ENCODE results near the gene IRF7. TPM values are rescaled to one million over a fixed set of nuclear protein-coding genes. Genes with fewer than 3 reads are reported as not detected.

Gene IRF7
- total RNA-seq, 1 experiment from 2014 or later = 15.2 TPM

DNA sequence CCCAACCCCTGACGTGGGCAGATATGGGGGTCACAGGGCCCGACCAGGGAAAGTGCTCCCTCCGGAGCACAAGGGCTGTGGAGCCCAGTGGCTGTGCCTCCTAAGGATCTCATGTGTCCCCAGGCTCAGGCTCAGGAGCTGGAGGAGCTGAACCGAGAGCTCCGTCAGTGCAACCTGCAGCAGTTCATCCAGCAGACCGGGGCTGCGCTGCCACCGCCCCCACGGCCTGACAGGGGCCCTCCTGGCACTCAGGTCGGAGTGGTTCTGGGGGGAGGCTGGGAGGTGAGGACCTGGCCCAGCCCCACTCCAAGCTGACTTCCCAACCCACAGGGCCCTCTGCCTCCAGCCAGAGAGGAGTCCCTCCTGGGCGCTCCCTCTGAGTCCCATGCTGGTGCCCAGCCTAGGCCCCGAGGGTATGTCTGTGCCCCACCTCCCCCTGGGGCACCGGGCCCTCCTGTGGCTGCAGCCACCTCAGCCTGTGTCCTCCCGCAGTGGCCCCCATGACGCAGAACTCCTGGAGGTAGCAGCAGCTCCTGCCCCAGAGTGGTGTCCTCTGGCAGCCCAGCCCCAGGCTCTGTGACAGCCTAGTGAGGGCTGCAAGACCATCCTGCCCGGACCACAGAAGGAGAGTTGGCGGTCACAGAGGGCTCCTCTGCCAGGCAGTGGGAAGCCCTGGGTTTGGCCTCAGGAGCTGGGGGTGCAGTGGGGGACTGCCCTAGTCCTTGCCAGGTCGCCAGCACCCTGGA is 52.5 kb downstream of the IRF7 start:
- RAD21 ChIA-PET (ENCODE audit: low non-redundant PET in 1 of 2, low total read pairs in 2 of 2, uncharacterized antibody in 2 of 2, unreplicated experiment in 2 of 2) = no interaction called here
- Histone ChIP-seq H3K9ac (ENCODE audit: low read length) (no peak overlapping the region), H3K4me1 (ENCODE audit: control insufficient read depth in 1 of 2, insufficient read depth in 2 of 2, low read length in 2 of 2) (peaks cover 23 to 65% of the 10 kb centered on the region in 2 experiments), H3K4me2 (ENCODE audit: low read length) (no peak overlapping the region), H3K9me2 (ENCODE audit: insufficient read depth) (no peaks in the 10 kb centered on the region), H2AFZ (ENCODE audit: low read depth, low read length, poor library complexity, severe bottlenecking) (no peak overlapping the region), H3K27me3 (ENCODE audit: insufficient read depth, low read length) (no peaks in the 10 kb centered on the region), H4K20me1 (ENCODE audit: insufficient read depth) (no peaks in the 10 kb centered on the region), H3K27ac (ENCODE audit: low read depth, low read length) (peak overlapping the region; percentile 17; the same call in 1 of the 2 replicates), H3K9me3 (ENCODE audit: control insufficient read depth in 1 of 2, insufficient read depth in 1 of 2, low read depth in 1 of 2, low read length in 2 of 2) (no peaks in the 10 kb centered on the region), H3K79me2 (ENCODE audit: insufficient read depth, low read length) (peaks cover 15% of the 10 kb centered on the region), H3K4me3 (replicated peaks in 1 of 2; ENCODE audit: low read depth in 1 of 2, low read length in 2 of 2) (no peak overlapping the region), H3K36me3 (ENCODE audit: control insufficient read depth in 1 of 2, insufficient read depth in 2 of 2, low read length in 2 of 2) (0 out of 4 replicates have a peak, but pooled peaks cover 0 to 3% of the 10 kb centered on the region in 2 experiments)
- DNase-seq (ENCODE audit: low read depth, low spot score) (no peak), ATAC-seq (no peak)
- CTCF ChIA-PET = no interaction called here
- no peak for TF ChIP-seq ATF3 (IDR thresholded peaks at IDR 0.05)
- TF ChIP-seq EGR1 (IDR thresholded peaks at IDR 0.05; ENCODE audit: low read depth) = no peak
- TF ChIP-seq, protein P1, sequence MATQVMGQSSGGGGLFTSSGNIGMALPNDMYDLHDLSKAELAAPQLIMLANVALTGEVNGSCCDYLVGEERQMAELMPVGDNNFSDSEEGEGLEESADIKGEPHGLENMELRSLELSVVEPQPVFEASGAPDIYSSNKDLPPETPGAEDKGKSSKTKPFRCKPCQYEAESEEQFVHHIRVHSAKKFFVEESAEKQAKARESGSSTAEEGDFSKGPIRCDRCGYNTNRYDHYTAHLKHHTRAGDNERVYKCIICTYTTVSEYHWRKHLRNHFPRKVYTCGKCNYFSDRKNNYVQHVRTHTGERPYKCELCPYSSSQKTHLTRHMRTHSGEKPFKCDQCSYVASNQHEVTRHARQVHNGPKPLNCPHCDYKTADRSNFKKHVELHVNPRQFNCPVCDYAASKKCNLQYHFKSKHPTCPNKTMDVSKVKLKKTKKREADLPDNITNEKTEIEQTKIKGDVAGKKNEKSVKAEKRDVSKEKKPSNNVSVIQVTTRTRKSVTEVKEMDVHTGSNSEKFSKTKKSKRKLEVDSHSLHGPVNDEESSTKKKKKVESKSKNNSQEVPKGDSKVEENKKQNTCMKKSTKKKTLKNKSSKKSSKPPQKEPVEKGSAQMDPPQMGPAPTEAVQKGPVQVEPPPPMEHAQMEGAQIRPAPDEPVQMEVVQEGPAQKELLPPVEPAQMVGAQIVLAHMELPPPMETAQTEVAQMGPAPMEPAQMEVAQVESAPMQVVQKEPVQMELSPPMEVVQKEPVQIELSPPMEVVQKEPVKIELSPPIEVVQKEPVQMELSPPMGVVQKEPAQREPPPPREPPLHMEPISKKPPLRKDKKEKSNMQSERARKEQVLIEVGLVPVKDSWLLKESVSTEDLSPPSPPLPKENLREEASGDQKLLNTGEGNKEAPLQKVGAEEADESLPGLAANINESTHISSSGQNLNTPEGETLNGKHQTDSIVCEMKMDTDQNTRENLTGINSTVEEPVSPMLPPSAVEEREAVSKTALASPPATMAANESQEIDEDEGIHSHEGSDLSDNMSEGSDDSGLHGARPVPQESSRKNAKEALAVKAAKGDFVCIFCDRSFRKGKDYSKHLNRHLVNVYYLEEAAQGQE (IDR thresholded peaks at IDR 0.05; ENCODE audit: low read depth) = no peak
- TF ChIP-seq EZH2 (IDR thresholded peaks at IDR 0.05) = no peak
- no peak for TF ChIP-seq ZNF274 (IDR thresholded peaks at IDR 0.05; ENCODE audit: low read depth, low read length)
- no peak for TF ChIP-seq CEBPB (IDR thresholded peaks at IDR 0.05; ENCODE audit: low read depth)
- TF ChIP-seq, protein P2, sequence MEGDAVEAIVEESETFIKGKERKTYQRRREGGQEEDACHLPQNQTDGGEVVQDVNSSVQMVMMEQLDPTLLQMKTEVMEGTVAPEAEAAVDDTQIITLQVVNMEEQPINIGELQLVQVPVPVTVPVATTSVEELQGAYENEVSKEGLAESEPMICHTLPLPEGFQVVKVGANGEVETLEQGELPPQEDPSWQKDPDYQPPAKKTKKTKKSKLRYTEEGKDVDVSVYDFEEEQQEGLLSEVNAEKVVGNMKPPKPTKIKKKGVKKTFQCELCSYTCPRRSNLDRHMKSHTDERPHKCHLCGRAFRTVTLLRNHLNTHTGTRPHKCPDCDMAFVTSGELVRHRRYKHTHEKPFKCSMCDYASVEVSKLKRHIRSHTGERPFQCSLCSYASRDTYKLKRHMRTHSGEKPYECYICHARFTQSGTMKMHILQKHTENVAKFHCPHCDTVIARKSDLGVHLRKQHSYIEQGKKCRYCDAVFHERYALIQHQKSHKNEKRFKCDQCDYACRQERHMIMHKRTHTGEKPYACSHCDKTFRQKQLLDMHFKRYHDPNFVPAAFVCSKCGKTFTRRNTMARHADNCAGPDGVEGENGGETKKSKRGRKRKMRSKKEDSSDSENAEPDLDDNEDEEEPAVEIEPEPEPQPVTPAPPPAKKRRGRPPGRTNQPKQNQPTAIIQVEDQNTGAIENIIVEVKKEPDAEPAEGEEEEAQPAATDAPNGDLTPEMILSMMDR (IDR thresholded peaks at IDR 0.05 in 2 of 3, conservative IDR thresholded peaks at IDR 0.05 in 1 of 3; ENCODE audit: borderline replicate concordance in 1 of 3, insufficient read depth in 1 of 3, low read depth in 2 of 3, low read length in 2 of 3) = no peak
- TF ChIP-seq SRF (IDR thresholded peaks at IDR 0.05; ENCODE audit: low read depth) = no peak
- TF ChIP-seq, protein P3, sequence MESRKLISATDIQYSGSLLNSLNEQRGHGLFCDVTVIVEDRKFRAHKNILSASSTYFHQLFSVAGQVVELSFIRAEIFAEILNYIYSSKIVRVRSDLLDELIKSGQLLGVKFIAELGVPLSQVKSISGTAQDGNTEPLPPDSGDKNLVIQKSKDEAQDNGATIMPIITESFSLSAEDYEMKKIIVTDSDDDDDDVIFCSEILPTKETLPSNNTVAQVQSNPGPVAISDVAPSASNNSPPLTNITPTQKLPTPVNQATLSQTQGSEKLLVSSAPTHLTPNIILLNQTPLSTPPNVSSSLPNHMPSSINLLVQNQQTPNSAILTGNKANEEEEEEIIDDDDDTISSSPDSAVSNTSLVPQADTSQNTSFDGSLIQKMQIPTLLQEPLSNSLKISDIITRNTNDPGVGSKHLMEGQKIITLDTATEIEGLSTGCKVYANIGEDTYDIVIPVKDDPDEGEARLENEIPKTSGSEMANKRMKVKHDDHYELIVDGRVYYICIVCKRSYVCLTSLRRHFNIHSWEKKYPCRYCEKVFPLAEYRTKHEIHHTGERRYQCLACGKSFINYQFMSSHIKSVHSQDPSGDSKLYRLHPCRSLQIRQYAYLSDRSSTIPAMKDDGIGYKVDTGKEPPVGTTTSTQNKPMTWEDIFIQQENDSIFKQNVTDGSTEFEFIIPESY (IDR thresholded peaks at IDR 0.05; ENCODE audit: extremely low read depth, insufficient replicate concordance, low read length) = no peak
- TF ChIP-seq MAX (IDR thresholded peaks at IDR 0.05) = no peak
- no peak for TF ChIP-seq EZH2phosphoT487 (IDR thresholded peaks at IDR 0.05; ENCODE audit: borderline replicate concordance)
- TF ChIP-seq SP1 (IDR thresholded peaks at IDR 0.05; ENCODE audit: low read depth) = no peak
- no peak for TF ChIP-seq POLR2AphosphoS5 (IDR thresholded peaks at IDR 0.05; ENCODE audit: low read depth, low read length)
- BruUV-seq (replicated peaks) = no TSS peak
- intact Hi-C loops (cut with micrococcal nuclease) = no loop called here
- POLR2A ChIA-PET = interaction anchor here (2.1 kb wide), 1 partner anchor 13 kb away, joined by 8 read pairs; the partner anchor contains the start of gene PHRF1
